WTC11 (cell line): ENCODE measurements around the gene COL16A1. TPM values are rescaled to one million over a fixed set of nuclear protein-coding genes. Genes with fewer than 3 reads are reported as not detected.

Experiments
- ATAC-seq: fragments of 200-7000 bp; cut with Tn5 transposase; 2 replicates; pipeline ENCODE4 v1.10.0; 2021; ENCODE audit warnings: mild to moderate bottlenecking, moderate library complexity
- CTCF ChIA-PET: fragments of 300-600 bp; sonication (Branson Sonifier 250); formaldehyde crosslinking; loops from one replicate; lab custom pipeline; 2021; ENCODE audit warnings: antibody characterized with exemption; lab: Charles Lee
- POLR2A ChIA-PET: fragments of 350-600 bp; sonication (Branson Sonifier 250); formaldehyde crosslinking; loops from one replicate; lab custom pipeline; 2021; ENCODE audit warnings: antibody characterized with exemption; lab: Charles Lee
- DNase-seq: peaks from one replicate; pipeline ENCODE4 v3.0.0; 2021; ENCODE audit warnings: low spot score
- H3K27ac Mint-ChIP-seq: 2 replicates; pipeline ENCODE4 v1.8.0; 2021; ENCODE audit warnings: mixed read lengths
- H3K27me3 Mint-ChIP-seq: 2 replicates; pipeline ENCODE4 v1.8.0; 2021; ENCODE audit warnings: low read depth, mild to moderate bottlenecking, moderate library complexity, mixed read lengths
- H3K36me3 Mint-ChIP-seq: 2 replicates; pipeline ENCODE4 v1.8.0; 2021; ENCODE audit warnings: mixed read lengths
- H3K4me1 Mint-ChIP-seq: 2 replicates; pipeline ENCODE4 v1.8.0; 2022; ENCODE audit warnings: mixed read lengths
- H3K4me3 Mint-ChIP-seq: 2 replicates; pipeline ENCODE4 v1.8.0; 2021; ENCODE audit warnings: mild to moderate bottlenecking, moderate library complexity, mixed read lengths
- H3K9me3 Mint-ChIP-seq: 2 replicates; pipeline ENCODE4 v1.8.0; 2021; ENCODE audit warnings: mixed read lengths
- ATF6 ChIP-seq: sonication (generic); formaldehyde crosslinking; IDR thresholded peaks from 2 replicates; pipeline ENCODE4 v1.8.1; 2023; ENCODE audit warnings: mild to moderate bottlenecking, missing genetic modification reagents
- CDX4 ChIP-seq: fragments of 250-450 bp; sonication (Bioruptor Pico); IDR thresholded peaks from 2 replicates; pipeline ENCODE4 v1.9.0; 2021; ENCODE audit warnings: moderate library complexity, mild to moderate bottlenecking, inconsistent platforms, borderline replicate concordance
- CTCF ChIP-seq: fragments of 200-600 bp; IDR thresholded peaks from 2 replicates; pipeline ENCODE4 v1.8.0; 2022; ENCODE audit warnings: antibody characterized with exemption
- MAX ChIP-seq: sonication (generic); formaldehyde crosslinking; IDR thresholded peaks from 2 replicates; pipeline ENCODE4 v1.8.0; 2022; ENCODE audit warnings: mild to moderate bottlenecking, missing genetic modification reagents
- MYBL2 ChIP-seq: sonication (generic); formaldehyde crosslinking; IDR thresholded peaks from 2 replicates; pipeline ENCODE4 v1.8.1; 2023; ENCODE audit warnings: mild to moderate bottlenecking, moderate library complexity, missing genetic modification reagents
- NFATC4 ChIP-seq: fragments of 250-450 bp; sonication (Bioruptor Pico); IDR thresholded peaks from 2 replicates; pipeline ENCODE4 v1.9.0; 2021; ENCODE audit warnings: mild to moderate bottlenecking
- NFE2L1 ChIP-seq: sonication (generic); formaldehyde crosslinking; IDR thresholded peaks from 2 replicates; pipeline ENCODE4 v1.8.1; 2023; ENCODE audit warnings: missing genetic modification reagents
- NR1H2 ChIP-seq: sonication (generic); formaldehyde crosslinking; IDR thresholded peaks from 2 replicates; pipeline ENCODE4 v1.9.0; 2021; ENCODE audit warnings: mild to moderate bottlenecking, moderate library complexity, missing genetic modification reagents
- TEAD4 ChIP-seq: sonication (generic); formaldehyde crosslinking; IDR thresholded peaks from 2 replicates; pipeline ENCODE4 v1.8.0; 2022; ENCODE audit warnings: mild to moderate bottlenecking, missing genetic modification reagents
- USF2 ChIP-seq: sonication (generic); formaldehyde crosslinking; IDR thresholded peaks from 2 replicates; pipeline ENCODE4 v1.8.1; 2023; ENCODE audit warnings: mild to moderate bottlenecking, missing genetic modification reagents, moderate library complexity
- ZBTB21 ChIP-seq: sonication (generic); formaldehyde crosslinking; IDR thresholded peaks from 2 replicates; pipeline ENCODE4 v1.8.1; 2023; ENCODE audit warnings: mild to moderate bottlenecking, missing genetic modification reagents, borderline replicate concordance
- ZBTB43 ChIP-seq: sonication (generic); formaldehyde crosslinking; IDR thresholded peaks from 2 replicates; pipeline ENCODE4 v1.8.1; 2023; ENCODE audit warnings: mild to moderate bottlenecking, missing genetic modification reagents
- ZNF138 ChIP-seq: sonication (generic); formaldehyde crosslinking; conservative IDR thresholded peaks from 2 replicates; pipeline ENCODE4 v1.8.1; 2022; ENCODE audit warnings: mild to moderate bottlenecking, moderate library complexity, missing genetic modification reagents
- ZNF232 ChIP-seq: sonication (generic); formaldehyde crosslinking; IDR thresholded peaks from 2 replicates; pipeline ENCODE4 v1.8.0; 2022; ENCODE audit warnings: mild to moderate bottlenecking, missing genetic modification reagents
- ZNF263 ChIP-seq: sonication (generic); formaldehyde crosslinking; IDR thresholded peaks from 2 replicates; pipeline ENCODE4 v1.8.1; 2022; ENCODE audit warnings: low read depth, mild to moderate bottlenecking, moderate library complexity, missing genetic modification reagents
- ZNF423 ChIP-seq: fragments of 250-450 bp; sonication (Bioruptor Pico); IDR thresholded peaks from 2 replicates; pipeline ENCODE4 v2.1.2; 2022; ENCODE audit warnings: mild to moderate bottlenecking, moderate library complexity
- ZNF425 ChIP-seq: fragments of 250-450 bp; sonication (Bioruptor Pico); conservative IDR thresholded peaks from 2 replicates; pipeline ENCODE4 v1.9.0; 2021; ENCODE audit warnings: mild to moderate bottlenecking
- ZNF512 ChIP-seq: sonication (generic); formaldehyde crosslinking; IDR thresholded peaks from 2 replicates; pipeline ENCODE4 v1.8.1; 2022; ENCODE audit warnings: missing genetic modification reagents, borderline replicate concordance
- total RNA-seq: library from RNA; stranded (reverse); gene quantifications from 3 replicates; pipeline ENCODE4 v1.2.3, GENCODE V29; 2021

COL16A1 gene
- total RNA-seq, 1 experiment from 2014 or later, result 8.8 TPM

- Mint-ChIP-seq H3K36me3 (no peaks in the 10 kb centered on the region), H3K27ac (no peak overlapping the region), H3K9me3 (no peaks in the 10 kb centered on the region), H3K4me3 (no peak overlapping the region), H3K4me1 (no peaks in the 10 kb centered on the region), H3K27me3 (no peaks in the 10 kb centered on the region)
- TF ChIP-seq ZNF425 (CRISPR knock-in tag) (no peak), ZNF232 (no peak), CDX4 (CRISPR knock-in tag) (no peak), NR1H2 (CRISPR knock-in tag) (no peak), MAX (CRISPR knock-in tag) (no peak), ATF6 (CRISPR knock-in tag) (no peak), USF2 (CRISPR knock-in tag) (no peak)
- POLR2A ChIA-PET, result no interaction called here
- DNase-seq (no peak), ATAC-seq (no peak)
- CTCF ChIA-PET, result interaction anchor here (1.9 kb wide), 1 partner anchor 88 kb away, joined by 7 read pairs; no protein-coding TSS in a partner anchor
These were observed 45.8 kb downstream of the COL16A1 start for GRCh38 chr1:31657972-31658510.

- H3K36me3 Mint-ChIP-seq, result no peaks in the 10 kb centered on the region
- no peaks in the 10 kb centered on the region for H3K27me3 Mint-ChIP-seq
- CTCF ChIA-PET, result interaction anchor here (0.8 to 1.9 kb wide), 4 partner anchors 13 to 132 kb away, joined by 3 to 11 read pairs (median 4); no protein-coding TSS in a partner anchor
- no peaks in the 10 kb centered on the region for H3K4me1 Mint-ChIP-seq
- H3K27ac Mint-ChIP-seq, result no peak overlapping the region
- DNase-seq (no peak), ATAC-seq (no peak)
- no peak overlapping the region for H3K4me3 Mint-ChIP-seq
- POLR2A ChIA-PET, result no interaction called here
- H3K9me3 Mint-ChIP-seq, result no peaks in the 10 kb centered on the region
- TF ChIP-seq TEAD4 (no peak), ZBTB43 (CRISPR knock-in tag) (no peak), NR1H2 (CRISPR knock-in tag) (no peak), USF2 (CRISPR knock-in tag) (no peak), ZNF512 (CRISPR knock-in tag) (no peak), NFATC4 (no peak), ZNF263 (CRISPR knock-in tag) (no peak), MYBL2 (CRISPR knock-in tag) (no peak), ZBTB21 (CRISPR knock-in tag) (no peak), CTCF (no peak), ZNF138 (CRISPR knock-in tag) (no peak), ZNF425 (CRISPR knock-in tag) (no peak), ZNF423 (CRISPR knock-in tag) (no peak), NFE2L1 (CRISPR knock-in tag) (no peak)
These were observed 46.6 kb downstream of the COL16A1 start for GRCh38 chr1:31657020-31657804.
